IPS DF 6.9 (cell line): ENCODE data around the gene DNAH8.
"Not testable (repeated sequence)": the region's sequence is repeated elsewhere in the genome, so short reads cannot be mapped to it uniquely, and the experiment has no call there.

Experiments used
- DNase-seq: peaks from one replicate; pipeline ENCODE4 v3.0.0-alpha.2; 2013; ENCODE audit warnings: low read depth, low spot score
- H3K27ac ChIP-seq: one replicate; pipeline ENCODE4 v1.5.1; 2013; ENCODE audit warnings: low read length, control low read depth
- H3K27me3 ChIP-seq: 2 replicates; pipeline ENCODE4 v1.6.1; 2013; ENCODE audit warnings: mild to moderate bottlenecking, low read length; ENCODE audit not compliant: control insufficient read depth, insufficient read depth
- H3K36me3 ChIP-seq: 2 replicates; pipeline ENCODE4 v1.6.1; 2013; ENCODE audit warnings: low read length; ENCODE audit not compliant: control insufficient read depth, insufficient read depth
- H3K4me1 ChIP-seq: 2 replicates; pipeline ENCODE4 v1.6.1; 2013; ENCODE audit warnings: low read length; ENCODE audit not compliant: control insufficient read depth, insufficient read depth
- H3K4me3 ChIP-seq: 2 replicates; pipeline ENCODE4 v1.5.1; 2013; ENCODE audit warnings: mild to moderate bottlenecking, low read length
- H3K9me3 ChIP-seq: 2 replicates; pipeline ENCODE4 v1.6.1; 2013; ENCODE audit warnings: low read length, inconsistent platforms; ENCODE audit not compliant: control insufficient read depth, insufficient read depth
- WGBS: extraction: QIAGEN DNeasy Blood & Tissue Kit; methylation state at CpG from one replicate; pipeline ENCODE4 v1.1.7; 2013; ENCODE audit warnings: mixed read lengths, missing lambda C conversion rate; ENCODE audit not compliant: insufficient read length, insufficient coverage; 5-methylcytosine and 5-hydroxymethylcytosine counted together

The DNAH8 gene

GRCh38 chr6:38921540-38921939 is 206.4 kb downstream of the DNAH8 start:
- not testable (repeated sequence) for H3K36me3 ChIP-seq, H3K27me3 ChIP-seq, H3K4me1 ChIP-seq, H3K4me3 ChIP-seq, H3K9me3 ChIP-seq, H3K27ac ChIP-seq, DNase-seq
- no CpG with 5 or more reads among the region's 8 CpGs for WGBS

- Histone ChIP-seq H3K27ac (no peak overlapping the region), H3K36me3 (no peaks in the 10 kb centered on the region), H3K27me3 (no peaks in the 10 kb centered on the region), H3K9me3 (no peaks in the 10 kb centered on the region), H3K4me1 (peaks cover 5% of the 10 kb centered on the region), H3K4me3 (no peak overlapping the region)
- no CpG with 5 or more reads among the region's 7 CpGs for WGBS
- no peak for DNase-seq
Measured at GRCh38 chr6:38924791-38925509, 209.8 kb downstream of the DNAH8 start.

GRCh38 chr6:38929560-38929959 is 214.4 kb downstream of the DNAH8 start:
- no CpG with 5 or more reads among the region's 5 CpGs for WGBS
- no peak overlapping the region for H3K27ac ChIP-seq
- H3K36me3 ChIP-seq, result no peaks in the 10 kb centered on the region
- no peak overlapping the region for H3K4me3 ChIP-seq
- H3K9me3 ChIP-seq, result no peaks in the 10 kb centered on the region
- no peaks in the 10 kb centered on the region for H3K27me3 ChIP-seq
- DNase-seq, result no peak
- peaks cover 2% of the 10 kb centered on the region for H3K4me1 ChIP-seq

- Histone ChIP-seq H3K4me3 (no peak overlapping the region), H3K9me3 (no peaks in the 10 kb centered on the region), H3K36me3 (no peaks in the 10 kb centered on the region), H3K4me1 (no peaks in the 10 kb centered on the region), H3K27ac (no peak overlapping the region), H3K27me3 (no peaks in the 10 kb centered on the region)
- DNase-seq, result no peak
- no CpG with 5 or more reads among the region's 3 CpGs for WGBS
Measured at GRCh38 chr6:38933426-38933825, 218.3 kb downstream of the DNAH8 start.

GRCh38 chr6:38935051-38935450 is 219.9 kb downstream of the DNAH8 start:
- H3K4me1 ChIP-seq, result no peaks in the 10 kb centered on the region
- WGBS, result no CpG with 5 or more reads among the region's 1 CpG
- DNase-seq, result no peak
- H3K27ac ChIP-seq, result no peak overlapping the region
- H3K36me3 ChIP-seq, result no peaks in the 10 kb centered on the region
- H3K27me3 ChIP-seq, result no peaks in the 10 kb centered on the region
- H3K9me3 ChIP-seq, result no peaks in the 10 kb centered on the region
- H3K4me3 ChIP-seq, result no peak overlapping the region

GRCh38 chr6:38937839-38938613 is 222.9 kb downstream of the DNAH8 start:
- no peak overlapping the region for H3K27ac ChIP-seq
- H3K27me3 ChIP-seq, result no peaks in the 10 kb centered on the region
- no CpG with 5 or more reads among the region's 15 CpGs for WGBS
- no peaks in the 10 kb centered on the region for H3K36me3 ChIP-seq
- H3K9me3 ChIP-seq, result no peaks in the 10 kb centered on the region
- no peaks in the 10 kb centered on the region for H3K4me1 ChIP-seq
- no peak for DNase-seq
- H3K4me3 ChIP-seq, result no peak overlapping the region

GRCh38 chr6:38938741-38939140 is 223.6 kb downstream of the DNAH8 start:
- Histone ChIP-seq H3K27ac (no peak overlapping the region), H3K4me1 (no peaks in the 10 kb centered on the region), H3K27me3 (no peaks in the 10 kb centered on the region), H3K9me3 (no peaks in the 10 kb centered on the region), H3K4me3 (no peak overlapping the region), H3K36me3 (no peaks in the 10 kb centered on the region)
- no CpG with 5 or more reads among the region's 3 CpGs for whole genome bisulfite sequencing
- DNase-seq, result no peak

- no peaks in the 10 kb centered on the region for H3K4me1 ChIP-seq
- H3K27me3 ChIP-seq, result no peaks in the 10 kb centered on the region
- WGBS, result no CpG with 5 or more reads among the region's 4 CpGs
- H3K36me3 ChIP-seq, result no peaks in the 10 kb centered on the region
- H3K27ac ChIP-seq, result no peak overlapping the region
- H3K4me3 ChIP-seq, result no peak overlapping the region
- no peaks in the 10 kb centered on the region for H3K9me3 ChIP-seq
- DNase-seq, result no peak
Measured at GRCh38 chr6:38942442-38942841, 227.3 kb downstream of the DNAH8 start.

- H3K36me3 ChIP-seq, result no peaks in the 10 kb centered on the region
- no peaks in the 10 kb centered on the region for H3K27me3 ChIP-seq
- no peaks in the 10 kb centered on the region for H3K4me1 ChIP-seq
- no peak overlapping the region for H3K27ac ChIP-seq
- 100% methylated on average over 1 of the region's 1 CpG for WGBS
- H3K4me3 ChIP-seq, result no peak overlapping the region
- DNase-seq, result no peak
- no peaks in the 10 kb centered on the region for H3K9me3 ChIP-seq
Measured at GRCh38 chr6:38942965-38943364, 227.9 kb downstream of the DNAH8 start.

GRCh38 chr6:38943964-38944363 is 228.9 kb downstream of the DNAH8 start:
- no peaks in the 10 kb centered on the region for H3K9me3 ChIP-seq
- H3K36me3 ChIP-seq, result no peaks in the 10 kb centered on the region
- no CpG with 5 or more reads among the region's 4 CpGs for WGBS
- H3K27me3 ChIP-seq, result no peaks in the 10 kb centered on the region
- no peak overlapping the region for H3K27ac ChIP-seq
- no peaks in the 10 kb centered on the region for H3K4me1 ChIP-seq
- no peak for DNase-seq
- no peak overlapping the region for H3K4me3 ChIP-seq
